Adrenal gland (tissue), 12 donors: Measurements from ENCODE around the gene PAK5. TPM values are rescaled to one million over a fixed set of nuclear protein-coding genes. Genes with fewer than 3 reads are reported as not detected.

ENCODE experiments used
- DNase-seq, 7 donors: peaks; one replicate each; pipeline ENCODE4 v3.0.0-alpha.2; 2019 to 2020
- H3K27ac ChIP-seq, 5 donors: fragments of 200-600 bp; sonication (generic) in 4 of 5; 1 replicate in 3 of 5; 2 replicates in 2 of 5; pipeline versions ENCODE4 v1.5.1 to v1.8.0; 2016 to 2020; ENCODE audit warnings: mild to moderate bottlenecking in 1 of 5
- H3K27me3 ChIP-seq: fragments of 200-600 bp; 2 replicates; pipeline ENCODE4 v1.8.0; 2021
- H3K36me3 ChIP-seq, 2 donors: fragments of 200-600 bp; replicated peaks in 1 of 2; 1 replicate in 1 of 2; 2 replicates in 1 of 2; pipeline versions ENCODE4 v1.5.1 to v1.8.0; 2018 to 2022
- H3K4me1 ChIP-seq, 2 donors: fragments of 200-600 bp; replicated peaks in 1 of 2; 1 replicate in 1 of 2; 2 replicates in 1 of 2; pipeline versions ENCODE4 v1.5.1 to v1.8.0; 2018 to 2021
- H3K4me3 ChIP-seq, 4 donors: fragments of 200-600 bp; sonication (generic) in 3 of 4; one replicate each; pipeline ENCODE4 v1.5.1; 2016 to 2018
- H3K9me3 ChIP-seq, 3 donors: fragments of 200-600 bp; sonication (generic) in 1 of 3; replicated peaks in 1 of 3; 1 replicate in 2 of 3; 2 replicates in 1 of 3; pipeline versions ENCODE4 v1.5.1 to v1.8.0; 2016 to 2021
- POLR2A ChIP-seq, 2 donors: fragments of 450-650 bp; IDR thresholded peaks; one replicate each; pipeline ENCODE4 v1.6.1; 2017; ENCODE audit warnings: antibody characterized with exemption in 2 of 2, mild to moderate bottlenecking in 2 of 2, moderate library complexity in 1 of 2
- WGBS, 4 donors: extraction: QIAGEN DNeasy Blood & Tissue Kit in 2 of 4; methylation state at CpG; one replicate each; pipeline versions ENCODE4 v1.1.5 to v1.1.7; 2013 to 2017; 5-methylcytosine and 5-hydroxymethylcytosine counted together
- intact Hi-C, 2 donors: fragments of 100-400 bp; cut with DNase I; formaldehyde crosslinking; loops; one replicate each; pipeline versions ENCODE4 v1.14.1 to v1.15.0; 2022 to 2023
- polyA plus RNA-seq, 3 donors: library from polyadenylated mRNA; stranded (reverse); fragments of 200-250 nt in 2 of 3; fragments of 350-450 nt in 1 of 3; fragmentation: Illumina TruSeq in 1 of 3; extraction: RNeasy Lipid Tissue Mini Kit (QIAGEN cat#74804) in 1 of 3; gene quantifications; one replicate each; pipeline ENCODE4 v1.2.3, GENCODE V29; 2013 to 2014
- total RNA-seq, 9 donors: library from RNA; depleted of rRNA in 4 of 9; stranded (reverse); fragments of >200 nt in 4 of 9; fragments of 120-200 nt in 1 of 9; fragmentation: NEBNext Ultra II Directional in 1 of 9; extraction: Animal tissue kit (Norgen Biotek cat#: 25700) in 1 of 9; gene quantifications; one replicate each; pipeline versions ENCODE4 v1.1.0 to v1.2.4, GENCODE V29; 2013 to 2023
- TF ChIP-seq, protein P1 (sequence below), 6 experiments: fragments of 450-650 bp in 4 of 6; fragments of 200-600 bp in 2 of 6; sonication (generic) in 1 of 6; IDR thresholded peaks; 1 replicate in 5 of 6; 2 replicates in 1 of 6; pipeline versions ENCODE4 v1.5.1 to v1.8.0; 2016 to 2021; ENCODE audit warnings: antibody characterized with exemption in 6 of 6, mild to moderate bottlenecking in 2 of 6, moderate library complexity in 1 of 6
- donor health status: healthy with polysubstance abuse.
- donor health status: Bipolar disorder and iron deficiency.
- donor health status: DM: yes; HTN: yes; CAD: no.
- donor health status: DM: no; HTN: no; CAD: no.
- donor health status: DM: no; HTN: no; CAD: no.
- donor health status: DM: yes; HTN: yes; CAD: no.

PAK5 gene
- total and polyA plus RNA-seq, 12 donors: 1.2 to 17.0 (median 4.0) TPM

DNA sequence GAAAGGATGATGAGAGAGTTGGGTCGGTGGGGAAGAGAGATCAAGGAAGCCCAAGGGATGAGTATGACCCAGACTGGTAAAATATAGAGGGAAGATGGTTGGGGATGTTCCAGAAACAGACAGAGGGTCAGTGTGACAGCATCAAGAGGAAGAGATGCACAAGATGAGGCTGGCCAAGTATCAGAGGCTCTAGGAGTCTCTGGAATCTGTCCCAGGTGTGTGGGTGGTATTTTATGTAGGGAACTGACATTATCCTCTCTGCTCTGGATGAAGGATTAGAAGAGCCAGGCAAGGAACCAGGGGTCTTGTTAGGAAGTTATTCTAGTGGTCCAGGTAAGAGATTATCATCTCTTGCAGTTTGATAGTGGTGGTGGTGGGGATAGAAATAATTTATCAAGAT is 3.6 kb downstream of the PAK5 start:
- intact Hi-C loops: loop anchor here in 1 of 2 donors (10.0 kb wide), 1 partner anchor 59 kb away; no protein-coding TSS in a partner anchor
- DNase-seq: no peak
- H3K27ac ChIP-seq: no peak overlapping the region
- H3K27me3 ChIP-seq: no peaks in the 10 kb centered on the region
- peaks cover 0 to 4% of the 10 kb centered on the region in 2 donors for H3K4me1 ChIP-seq
- H3K4me3 ChIP-seq: no peak overlapping the region
- TF ChIP-seq, protein P1, sequence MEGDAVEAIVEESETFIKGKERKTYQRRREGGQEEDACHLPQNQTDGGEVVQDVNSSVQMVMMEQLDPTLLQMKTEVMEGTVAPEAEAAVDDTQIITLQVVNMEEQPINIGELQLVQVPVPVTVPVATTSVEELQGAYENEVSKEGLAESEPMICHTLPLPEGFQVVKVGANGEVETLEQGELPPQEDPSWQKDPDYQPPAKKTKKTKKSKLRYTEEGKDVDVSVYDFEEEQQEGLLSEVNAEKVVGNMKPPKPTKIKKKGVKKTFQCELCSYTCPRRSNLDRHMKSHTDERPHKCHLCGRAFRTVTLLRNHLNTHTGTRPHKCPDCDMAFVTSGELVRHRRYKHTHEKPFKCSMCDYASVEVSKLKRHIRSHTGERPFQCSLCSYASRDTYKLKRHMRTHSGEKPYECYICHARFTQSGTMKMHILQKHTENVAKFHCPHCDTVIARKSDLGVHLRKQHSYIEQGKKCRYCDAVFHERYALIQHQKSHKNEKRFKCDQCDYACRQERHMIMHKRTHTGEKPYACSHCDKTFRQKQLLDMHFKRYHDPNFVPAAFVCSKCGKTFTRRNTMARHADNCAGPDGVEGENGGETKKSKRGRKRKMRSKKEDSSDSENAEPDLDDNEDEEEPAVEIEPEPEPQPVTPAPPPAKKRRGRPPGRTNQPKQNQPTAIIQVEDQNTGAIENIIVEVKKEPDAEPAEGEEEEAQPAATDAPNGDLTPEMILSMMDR (IDR thresholded peaks at IDR 0.05): no peak
- TF ChIP-seq POLR2A (IDR thresholded peaks at IDR 0.05): no peak
- 62 to 73% (median 72%) methylated on average over 1 of the region's 1 CpG for WGBS, 4 donors
- no peaks in the 10 kb centered on the region for H3K36me3 ChIP-seq
- H3K9me3 ChIP-seq: no peaks in the 10 kb centered on the region

DNA sequence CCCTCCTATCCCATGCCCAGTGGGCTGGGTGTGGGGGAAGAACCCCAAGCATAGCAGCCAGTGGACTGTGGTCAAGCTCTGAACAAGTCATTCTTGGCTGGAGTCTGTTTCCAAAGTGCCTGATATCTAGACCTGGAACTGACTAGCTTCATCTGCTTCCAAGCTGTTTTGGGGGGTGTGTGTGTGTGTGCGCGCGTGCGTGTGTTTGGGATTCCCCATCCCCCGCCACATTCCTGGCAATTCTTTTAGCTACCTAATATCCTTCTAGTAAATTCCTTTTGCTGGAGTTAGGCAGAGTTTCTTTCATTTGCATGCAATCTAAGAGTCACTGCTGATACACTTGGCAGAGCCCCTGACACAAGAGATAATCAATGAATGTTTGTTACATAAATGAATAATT is 7.8 kb downstream of the PAK5 start:
- no peak for DNase-seq

DNA sequence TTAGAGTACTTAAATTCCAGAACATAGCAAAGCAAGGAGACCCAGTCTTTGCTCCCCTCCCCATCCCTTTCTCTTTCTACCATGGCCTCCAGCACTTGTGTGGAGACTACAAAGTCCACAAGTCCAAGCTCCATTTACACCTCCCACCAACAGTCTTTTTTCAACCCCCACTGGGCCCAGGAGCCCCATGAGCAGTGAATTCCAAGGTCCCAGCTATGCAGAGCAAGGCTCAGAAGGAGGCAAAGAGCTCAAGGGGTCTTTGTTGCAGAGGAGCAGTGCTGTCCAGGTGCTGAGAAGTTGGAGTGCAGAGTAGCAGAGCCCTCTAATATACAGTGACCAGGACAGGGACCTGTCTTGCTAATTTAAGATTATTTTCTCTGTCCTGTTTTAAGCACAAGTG is 9.0 kb downstream of the PAK5 start:
- H3K27me3 ChIP-seq: no peaks in the 10 kb centered on the region
- TF ChIP-seq POLR2A (IDR thresholded peaks at IDR 0.05): no peak
- TF ChIP-seq, protein P1 (IDR thresholded peaks at IDR 0.05): no peak
- no peak overlapping the region for H3K4me3 ChIP-seq
- intact Hi-C loops: loop anchor here in 1 of 2 donors (10.0 kb wide), 1 partner anchor 65 kb away; no protein-coding TSS in a partner anchor
- no peaks in the 10 kb centered on the region for H3K36me3 ChIP-seq
- no peaks in the 10 kb centered on the region for H3K4me1 ChIP-seq
- no peaks in the 10 kb centered on the region for H3K9me3 ChIP-seq
- no peak overlapping the region for H3K27ac ChIP-seq
- DNase-seq: no peak

More for the DNA sequence above, 7.8 kb downstream of the PAK5 start:
- TF ChIP-seq, protein P1 (IDR thresholded peaks at IDR 0.05): no peak
- no peak for TF ChIP-seq POLR2A (IDR thresholded peaks at IDR 0.05)
- Histone ChIP-seq H3K4me1 (no peaks in the 10 kb centered on the region), H3K4me3 (no peak overlapping the region), H3K27me3 (no peaks in the 10 kb centered on the region), H3K9me3 (no peaks in the 10 kb centered on the region), H3K27ac (no peak overlapping the region), H3K36me3 (no peaks in the 10 kb centered on the region)
- 91 to 96% (median 93%) methylated on average over 5 of the region's 5 CpGs for WGBS, 4 donors
- intact Hi-C loops: loop anchor here in 1 of 2 donors (10.0 kb wide), 1 partner anchor 64 kb away; no protein-coding TSS in a partner anchor

DNA sequence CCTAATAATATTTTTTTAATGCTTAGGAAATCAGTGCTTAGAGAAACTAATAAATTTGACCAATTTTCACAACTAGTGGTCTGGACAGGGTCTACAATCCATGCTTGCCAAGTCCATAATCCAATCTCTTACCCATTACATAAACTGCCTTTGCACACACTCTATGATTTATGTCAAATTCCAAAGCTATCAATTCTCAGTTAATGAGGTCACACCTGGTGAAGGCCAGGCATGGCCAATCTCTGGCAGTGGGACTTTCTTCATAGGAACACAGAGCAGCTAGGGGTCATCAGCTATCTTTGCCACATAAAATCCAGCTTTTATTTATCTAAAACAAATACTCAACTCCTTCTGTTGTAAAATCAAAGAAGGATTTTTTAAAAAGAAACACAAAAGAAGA is 21.2 kb downstream of the PAK5 start:
- no peaks in the 10 kb centered on the region for H3K4me1 ChIP-seq
- H3K27me3 ChIP-seq: no peaks in the 10 kb centered on the region
- TF ChIP-seq, protein P1 (IDR thresholded peaks at IDR 0.05): no peak
- no peak for TF ChIP-seq POLR2A (IDR thresholded peaks at IDR 0.05)
- peak in 2 of 7 donors; percentile 8 to 22 for DNase-seq
- H3K27ac ChIP-seq: no peak overlapping the region
- H3K4me3 ChIP-seq: no peak overlapping the region
- no peaks in the 10 kb centered on the region for H3K36me3 ChIP-seq
- no peaks in the 10 kb centered on the region for H3K9me3 ChIP-seq
- intact Hi-C loops: no loop called here
